Gastroesophageal sphincter (tissue), 4 donors: ENCODE data around the gene BNIPL. TPM values are rescaled to one million over a fixed set of nuclear protein-coding genes. Genes with fewer than 3 reads are reported as not detected.

ENCODE experiments used
- ATAC-seq: fragments of 150-250 bp; one replicate; pipeline ENCODE4 v1.9.1; 2016; ENCODE audit warnings: mild to moderate bottlenecking, moderate library complexity
- H3K27ac ChIP-seq, 4 donors: fragments of 200-600 bp; sonication (generic) in 3 of 4; 1 replicate in 3 of 4; 2 replicates in 1 of 4; pipeline ENCODE4 v1.5.1; 2016 to 2019
- H3K27me3 ChIP-seq: fragments of 200-600 bp; sonication (generic); one replicate; pipeline ENCODE4 v1.5.1; 2019
- H3K36me3 ChIP-seq, 2 donors: fragments of 200-600 bp; sonication (generic); one replicate each; pipeline ENCODE4 v1.5.1; 2019; ENCODE audit warnings: control low read depth in 1 of 2
- H3K4me1 ChIP-seq, 3 donors: fragments of 200-600 bp; sonication (generic); 1 replicate in 2 of 3; 2 replicates in 1 of 3; pipeline ENCODE4 v1.5.1; 2016 to 2019; ENCODE audit warnings: control low read depth in 2 of 3
- H3K4me3 ChIP-seq, 2 donors: fragments of 200-600 bp; sonication (generic); one replicate each; pipeline ENCODE4 v1.5.1; 2019; ENCODE audit warnings: mild to moderate bottlenecking in 1 of 2, moderate library complexity in 1 of 2
- H3K9me3 ChIP-seq, 3 donors: fragments of 200-600 bp; sonication (generic); one replicate each; pipeline ENCODE4 v1.5.1; 2017 to 2019; ENCODE audit warnings: control low read depth in 2 of 3
- CTCF ChIP-seq, 4 experiments: fragments of 200-600 bp in 2 of 4; fragments of 450-650 bp in 2 of 4; sonication (generic) in 1 of 4; IDR thresholded peaks; one replicate each; pipeline ENCODE4 v1.5.1; 2017 to 2019; ENCODE audit warnings: antibody characterized with exemption in 4 of 4, mild to moderate bottlenecking in 2 of 4, moderate library complexity in 2 of 4
- EP300 ChIP-seq: sonication (generic); formaldehyde crosslinking; IDR thresholded peaks from one replicate; pipeline ENCODE4 v1.6.1; 2017; ENCODE audit warnings: antibody characterized with exemption, mild to moderate bottlenecking
- POLR2A ChIP-seq, 2 donors: fragments of 450-650 bp; IDR thresholded peaks; one replicate each; pipeline ENCODE4 v1.6.1; 2017; ENCODE audit warnings: antibody characterized with exemption in 2 of 2, mild to moderate bottlenecking in 2 of 2, moderate library complexity in 1 of 2
- POLR2AphosphoS5 ChIP-seq: sonication (generic); formaldehyde crosslinking; IDR thresholded peaks from one replicate; pipeline ENCODE4 v1.6.1; 2017; ENCODE audit warnings: antibody characterized with exemption
- WGBS, 2 donors: methylation state at CpG; one replicate each; pipeline ENCODE4 v1.1.5; 2018; ENCODE audit warnings: low coverage in 1 of 2; 5-methylcytosine and 5-hydroxymethylcytosine counted together
- total RNA-seq, 4 donors: library from RNA; depleted of rRNA; stranded (reverse); fragments of >200 nt; gene quantifications; one replicate each; pipeline ENCODE4 v1.1.0, GENCODE V29; 2016

Gene BNIPL
- total RNA-seq, 4 donors from 2014 or later, result 0.13 to 6.1 (median 0.70) TPM

- ATAC-seq, result no peak
- Histone ChIP-seq H3K9me3 (no peaks in the 10 kb centered on the region), H3K27me3 (no peaks in the 10 kb centered on the region), H3K4me1 (peaks cover 0 to 71% (median 23%) of the 10 kb centered on the region in 3 donors), H3K27ac (peak overlapping the region; percentile 0 to 89 (median 87)), H3K4me3 (peak overlapping the region; percentile 74 to 78), H3K36me3 (peaks cover 0 to 10% of the 10 kb centered on the region in 2 donors)
- WGBS, 2 donors, result 29 to 33% methylated on average over 2 of the region's 3 CpGs
- TF ChIP-seq POLR2AphosphoS5, result no peak
- no peak for TF ChIP-seq CTCF (IDR thresholded peaks at IDR 0.05)
- TF ChIP-seq EP300, result no peak
Observed at GRCh38 chr1:151009206-151009587, 27.2 kb upstream of the BNIPL start.

GRCh38 chr1:151009674-151010345 lies 26.6 kb upstream of the BNIPL start:
- Histone ChIP-seq H3K9me3 (no peaks in the 10 kb centered on the region), H3K27me3 (no peaks in the 10 kb centered on the region), H3K4me3 (peak overlapping the region in 1 of 2 donors; percentile 78), H3K27ac (peak overlapping the region in 3 of 4 donors; percentile 87 to 89 (median 87)), H3K36me3 (peaks cover 0 to 14% of the 10 kb centered on the region in 2 donors), H3K4me1 (peaks cover 0 to 65% (median 18%) of the 10 kb centered on the region in 3 donors)
- WGBS, 2 donors, result 88 to 93% methylated on average over 2 to 8 of the region's 8 CpGs
- TF ChIP-seq CTCF (IDR thresholded peaks at IDR 0.05), result no peak
- ATAC-seq, result no peak

DNA sequence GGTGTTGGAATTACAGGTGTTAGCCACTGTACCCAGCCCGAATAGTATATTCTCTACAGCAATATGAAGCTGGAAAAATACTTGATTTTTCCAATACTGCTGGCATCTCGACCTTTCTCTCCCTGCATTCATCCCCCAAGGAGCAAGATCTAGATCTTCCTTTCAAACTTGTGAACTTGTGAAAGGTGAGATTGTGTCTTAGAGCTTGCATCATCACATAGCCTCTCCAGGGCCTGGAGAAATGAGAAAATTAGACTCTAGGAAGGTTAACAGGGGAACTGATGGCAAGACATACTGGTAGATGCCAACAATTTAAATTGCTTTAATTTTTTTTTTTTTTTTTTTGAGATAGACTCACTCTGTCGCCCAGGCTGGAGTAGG lies 26.1 kb upstream of the BNIPL start:
- Histone ChIP-seq H3K4me1 (peaks cover 0 to 59% (median 13%) of the 10 kb centered on the region in 3 donors), H3K36me3 (peaks cover 0 to 16% of the 10 kb centered on the region in 2 donors), H3K27me3 (no peaks in the 10 kb centered on the region), H3K4me3 (no peak overlapping the region), H3K27ac (no peak overlapping the region), H3K9me3 (no peaks in the 10 kb centered on the region)
- WGBS, 2 donors, result 74 to 85% methylated on average over 2 to 3 of the region's 3 CpGs
- TF ChIP-seq POLR2A (IDR thresholded peaks at IDR 0.05) (no peak), EP300 (no peak), CTCF (IDR thresholded peaks at IDR 0.05) (no peak), POLR2AphosphoS5 (no peak)
- no peak for ATAC-seq

DNA sequence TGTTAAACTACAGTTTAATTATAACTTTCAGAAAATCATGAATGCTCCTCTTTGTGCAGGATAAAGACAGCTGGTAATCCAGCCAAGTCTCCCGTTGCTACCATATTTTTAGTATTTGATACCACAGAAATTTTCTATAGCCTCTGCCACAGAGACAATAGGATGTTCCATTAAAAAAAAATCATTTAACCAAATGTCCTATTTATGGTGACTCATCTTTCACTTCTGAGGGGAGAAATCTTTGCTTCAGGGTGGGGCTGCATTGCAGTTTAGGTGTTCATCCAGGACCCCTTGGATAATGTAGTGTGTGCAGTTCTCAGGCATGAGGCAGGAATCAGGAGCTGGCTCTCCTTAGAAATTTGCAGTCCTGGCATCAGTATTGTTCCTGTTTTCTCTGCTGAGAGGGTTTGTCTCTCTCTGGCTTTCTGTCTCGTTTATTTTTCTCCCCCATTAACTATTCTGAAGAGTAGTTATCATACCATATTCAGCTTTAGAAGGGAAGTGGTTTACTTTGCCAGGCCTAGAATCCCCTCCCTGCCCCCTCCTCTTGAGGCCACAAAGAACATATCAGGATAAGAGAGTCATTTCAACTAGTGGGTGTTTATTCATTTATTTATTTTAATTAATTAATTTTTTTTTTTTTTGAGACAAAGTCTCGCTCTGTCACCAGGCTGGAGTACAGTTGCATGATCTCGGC lies 25.1 kb upstream of the BNIPL start:
- Histone ChIP-seq H3K9me3 (no peaks in the 10 kb centered on the region), H3K27me3 (no peaks in the 10 kb centered on the region), H3K36me3 (peaks cover 0 to 16% of the 10 kb centered on the region in 2 donors), H3K4me3 (no peak overlapping the region), H3K4me1 (peaks cover 0 to 53% (median 11%) of the 10 kb centered on the region in 3 donors), H3K27ac (no peak overlapping the region)
- no peak for ATAC-seq
- WGBS, 2 donors, result 38 to 61% methylated on average over 2 to 4 of the region's 4 CpGs
- TF ChIP-seq EP300, result no peak
- no peak for TF ChIP-seq POLR2A (IDR thresholded peaks at IDR 0.05)
- TF ChIP-seq CTCF (IDR thresholded peaks at IDR 0.05), result no peak
- TF ChIP-seq POLR2AphosphoS5, result no peak
